Daoy (cell line): ENCODE measurements around the gene CLEC4F. TPM values are rescaled to one million over a fixed set of nuclear protein-coding genes. Genes with fewer than 3 reads are reported as not detected.

Experiments
- total RNA-seq: library from RNA; depleted of rRNA; stranded (reverse); fragments of >200 nt; shearing (Covaris generic); gene quantifications from 2 replicates; pipeline ENCODE4 v1.2.3, GENCODE V29; 2014; rRNA removed

The CLEC4F gene
- total RNA-seq, 1 experiment from 2014 or later, result not detected

Other genes starting within 250 kb of the CLEC4F start
- 15.6 and 23.3 TPM in 2 replicates for gene ADD2, start 52.4 kb downstream of the CLEC4F start, total RNA-seq
- not detected in 2 replicates for gene FIGLA, start 30.0 kb downstream of the CLEC4F start, total RNA-seq
- gene CD207, start 15.2 kb upstream of the CLEC4F start, total RNA-seq, result not detected in 2 replicates
- gene VAX2, start 80.0 kb upstream of the CLEC4F start, total RNA-seq, result 2.3 and 4.8 TPM in 2 replicates
- 0.40 TPM in 1 of 2 replicates, not detected in the other for gene ATP6V1B1, start 115.3 kb upstream of the CLEC4F start, total RNA-seq
- gene ANKRD53, start 158.0 kb upstream of the CLEC4F start, total RNA-seq, result not detected in 2 replicates
- gene TEX261, start 174.3 kb upstream of the CLEC4F start, total RNA-seq, result 22.3 and 23.9 TPM in 2 replicates
- 51.9 and 65.8 TPM in 2 replicates for gene NAGK, start 248.0 kb upstream of the CLEC4F start, total RNA-seq